ENCODE data around the gene MARCKSL1. TPM values are rescaled to one million over a fixed set of nuclear protein-coding genes. Genes with fewer than 3 reads are reported as not detected.
A peak's percentile ranks its signal among the peaks of the same experiment; 100 is the strongest.

The MARCKSL1 gene
- total and polyA plus RNA-seq, 10 donors: 25.7 to 120 (median 65.3) TPM

- no peaks in the 10 kb centered on the region for H3K9me3 ChIP-seq
- DNase-seq: no peak
- no peaks in the 10 kb centered on the region for H3K36me3 ChIP-seq
- no peak overlapping the region for H3K4me3 ChIP-seq
- intact Hi-C loops (cut with DNase I; ENCODE audit: low total_unique reads): no loop called here
- H3K27me3 ChIP-seq (replicated peaks in 1 of 7): no peaks in the 10 kb centered on the region
- peaks cover 10 to 81% (median 52%) of the 10 kb centered on the region in 6 donors for H3K4me1 ChIP-seq
- peak overlapping the region in 1 of 8 donors; percentile 34 for H3K27ac ChIP-seq
- 85 to 92% (median 88%) methylated on average over 10 of the region's 10 CpGs for WGBS, 5 donors
- TF ChIP-seq CTCF (IDR thresholded peaks at IDR 0.05 in 8 of 11, conservative IDR thresholded peaks at IDR 0.05 in 3 of 11): no peak
- TF ChIP-seq POLR2A (IDR thresholded peaks at IDR 0.05): no peak
- TF ChIP-seq POLR2AphosphoS5 (IDR thresholded peaks at IDR 0.05): no peak
These were observed 6.7 kb upstream of the MARCKSL1 start for GRCh38 chr1:32342704-32343103.

- Histone ChIP-seq H3K36me3 (no peaks in the 10 kb centered on the region), H3K27me3 (replicated peaks in 1 of 7) (no peaks in the 10 kb centered on the region), H3K4me1 (peaks cover 17 to 81% (median 56%) of the 10 kb centered on the region in 6 donors), H3K27ac (peak overlapping the region in 1 of 8 donors; percentile 34), H3K4me3 (no peak overlapping the region), H3K9me3 (no peaks in the 10 kb centered on the region)
- DNase-seq: no peak
- WGBS, 5 donors: 66 to 86% (median 74%) methylated on average over 5 of the region's 5 CpGs
- intact Hi-C loops (cut with DNase I; ENCODE audit: low total_unique reads): no loop called here
- TF ChIP-seq POLR2AphosphoS5 (IDR thresholded peaks at IDR 0.05) (no peak), CTCF (IDR thresholded peaks at IDR 0.05 in 8 of 11, conservative IDR thresholded peaks at IDR 0.05 in 3 of 11) (no peak), POLR2A (IDR thresholded peaks at IDR 0.05) (no peak)
These were observed 5.9 kb upstream of the MARCKSL1 start for GRCh38 chr1:32341971-32342370.

- TF ChIP-seq CTCF (IDR thresholded peaks at IDR 0.05 in 8 of 11, conservative IDR thresholded peaks at IDR 0.05 in 3 of 11): no peak
- TF ChIP-seq POLR2A (IDR thresholded peaks at IDR 0.05): no peak
- no peak for TF ChIP-seq POLR2AphosphoS5 (IDR thresholded peaks at IDR 0.05)
- Histone ChIP-seq H3K4me3 (no peak overlapping the region), H3K27ac (no peak overlapping the region), H3K27me3 (replicated peaks in 1 of 7) (no peaks in the 10 kb centered on the region), H3K9me3 (no peaks in the 10 kb centered on the region), H3K36me3 (no peaks in the 10 kb centered on the region), H3K4me1 (peaks cover 24 to 81% (median 59%) of the 10 kb centered on the region in 6 donors)
- peak; percentile 38 for DNase-seq
- intact Hi-C loops (cut with DNase I; ENCODE audit: low total_unique reads): no loop called here
- 92 to 97% (median 96%) methylated on average over 11 of the region's 11 CpGs for WGBS, 5 donors
These were observed 5.2 kb upstream of the MARCKSL1 start for GRCh38 chr1:32341186-32341757.

GRCh38 chr1:32339363-32339978, 3.4 kb upstream of the MARCKSL1 start:
- peak overlapping the region in 2 of 8 donors; percentile 8 to 44 for H3K27ac ChIP-seq
- no peaks in the 10 kb centered on the region for H3K9me3 ChIP-seq
- H3K4me3 ChIP-seq: no peak overlapping the region
- H3K27me3 ChIP-seq (replicated peaks in 1 of 7): peaks cover 0 to 4% (median 0%) of the 10 kb centered on the region in 7 donors
- H3K4me1 ChIP-seq: peaks cover 29 to 79% (median 60%) of the 10 kb centered on the region in 6 donors
- DNase-seq: peak; percentile 72
- 55 to 69% (median 61%) methylated on average over 4 to 5 of the region's 5 CpGs for WGBS, 5 donors
- H3K36me3 ChIP-seq: peaks cover 0 to 3% (median 0%) of the 10 kb centered on the region in 6 donors
- TF ChIP-seq POLR2AphosphoS5 (IDR thresholded peaks at IDR 0.05): no peak
- no peak for TF ChIP-seq CTCF (IDR thresholded peaks at IDR 0.05 in 8 of 11, conservative IDR thresholded peaks at IDR 0.05 in 3 of 11)
- TF ChIP-seq POLR2A (IDR thresholded peaks at IDR 0.05): no peak
- intact Hi-C loops (cut with DNase I; ENCODE audit: low total_unique reads): no loop called here
